Activated CD4-positive, CD25-positive, alpha-beta regulatory T cell treated with anti-CD3 and anti-CD28 coated beads, Interleukin-2, amount 50 U/mL, for 72 hours (primary cell): ENCODE results near the gene TTLL11.

Experiments used
- DNase-seq: peaks from one replicate; pipeline ENCODE4 v3.0.0; 2021

TTLL11 gene

DNA sequence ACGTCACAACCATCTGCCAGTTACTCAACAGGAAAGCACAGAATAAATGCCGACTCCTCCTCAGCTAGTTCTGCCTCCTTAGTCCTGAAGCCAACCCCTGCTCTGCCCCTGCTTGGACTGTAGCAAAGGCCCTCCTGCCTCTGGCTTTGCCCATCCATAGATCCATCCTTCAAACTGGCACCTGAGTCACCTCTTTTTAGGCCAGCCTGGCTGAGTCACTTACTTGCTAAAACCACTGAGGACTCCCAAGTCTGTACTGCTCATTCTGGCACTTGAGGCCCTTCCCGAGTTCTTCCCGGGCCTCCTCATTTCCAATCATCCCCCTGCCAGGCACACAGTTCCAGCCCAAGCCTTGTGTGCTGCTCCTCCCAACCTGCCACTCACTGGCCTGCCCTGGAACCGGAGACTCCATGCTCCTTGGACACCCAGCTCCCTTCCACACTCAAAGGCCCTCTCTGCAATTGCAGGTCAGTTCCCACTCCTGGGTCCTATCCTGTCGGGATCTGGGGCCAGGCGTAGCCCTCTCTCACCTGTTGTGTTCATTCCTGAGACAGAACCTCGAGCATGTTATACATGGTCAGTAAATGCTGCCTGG, 221.6 kb downstream of the TTLL11 start:
- DNase-seq = no peak

DNA sequence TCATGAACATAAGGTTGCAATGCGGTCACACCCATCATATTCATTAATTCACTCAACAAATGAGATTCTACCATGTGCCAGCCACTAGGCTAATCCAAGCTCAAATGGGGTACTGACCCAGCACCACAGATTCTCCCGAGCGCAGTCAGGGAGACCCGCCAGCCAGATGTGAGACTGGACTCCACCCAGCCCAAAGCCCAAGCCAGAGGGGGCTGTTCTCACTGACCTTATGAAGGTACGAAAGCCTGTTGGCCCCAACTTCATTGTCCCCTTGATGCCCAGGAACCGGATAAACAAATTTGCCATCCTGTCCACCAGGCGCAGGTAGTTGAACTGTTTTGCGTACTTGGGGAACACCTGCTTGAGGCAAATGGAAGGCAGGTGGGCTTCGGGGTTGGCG, 222.8 kb downstream of the TTLL11 start:
- no peak for DNase-seq

DNA sequence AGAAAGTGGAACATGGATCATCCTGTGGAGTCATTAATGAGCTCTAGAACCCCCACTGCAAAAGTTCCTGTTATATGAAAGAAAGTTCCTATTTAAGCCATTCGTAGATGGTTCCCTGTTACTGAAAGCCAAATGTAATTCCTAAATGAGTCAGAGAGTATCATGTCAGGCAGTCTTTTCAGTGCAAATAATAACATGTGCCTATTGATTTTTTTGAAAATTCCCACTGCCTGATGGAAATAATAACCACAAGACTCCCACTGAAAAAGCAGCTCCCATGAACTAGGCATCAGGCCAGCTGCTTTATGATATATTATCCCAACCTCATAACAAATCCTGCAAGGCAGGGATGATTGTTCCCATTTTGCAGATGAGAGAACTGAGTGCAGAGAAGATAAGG, 224.5 kb downstream of the TTLL11 start:
- DNase-seq = no peak

DNA sequence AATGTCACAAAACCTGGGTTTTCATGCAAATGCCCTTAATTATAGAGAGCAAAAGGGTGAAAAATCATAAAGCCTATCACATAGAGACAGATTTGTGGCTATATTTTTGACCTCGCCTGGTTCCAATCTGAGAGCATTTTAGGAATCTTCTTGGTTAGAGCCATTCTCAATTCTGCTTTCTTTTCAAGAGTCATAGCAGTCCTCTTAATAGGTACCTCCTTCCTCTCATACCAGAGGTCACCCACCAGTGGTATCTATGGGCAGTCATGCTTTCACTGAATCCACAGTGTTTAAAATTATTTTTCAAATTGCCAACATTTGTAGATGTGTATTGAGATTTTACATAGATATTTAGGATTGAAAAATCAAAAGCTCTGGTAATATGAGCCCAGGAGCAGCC, 226.2 kb downstream of the TTLL11 start:
- DNase-seq = no peak

DNA sequence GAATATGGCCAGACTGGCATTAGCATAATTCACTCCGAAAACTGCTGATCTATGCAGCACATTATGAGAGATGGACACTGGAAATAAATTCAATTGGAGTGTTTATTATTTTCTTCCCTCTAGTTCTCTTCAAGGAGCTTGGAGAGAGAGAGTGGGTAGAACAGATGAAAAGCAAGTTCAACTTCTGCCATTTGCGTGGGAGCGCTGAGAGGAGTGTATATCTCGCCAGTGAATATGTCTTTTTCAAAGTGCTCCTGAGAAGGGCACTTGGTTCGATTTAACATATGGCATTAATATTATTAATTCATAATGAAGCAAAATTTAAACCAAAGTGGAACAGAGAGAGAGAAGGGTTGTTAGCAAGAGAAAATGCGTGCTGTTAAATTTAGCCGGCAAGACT, 227.2 kb downstream of the TTLL11 start:
- no peak for DNase-seq

DNA sequence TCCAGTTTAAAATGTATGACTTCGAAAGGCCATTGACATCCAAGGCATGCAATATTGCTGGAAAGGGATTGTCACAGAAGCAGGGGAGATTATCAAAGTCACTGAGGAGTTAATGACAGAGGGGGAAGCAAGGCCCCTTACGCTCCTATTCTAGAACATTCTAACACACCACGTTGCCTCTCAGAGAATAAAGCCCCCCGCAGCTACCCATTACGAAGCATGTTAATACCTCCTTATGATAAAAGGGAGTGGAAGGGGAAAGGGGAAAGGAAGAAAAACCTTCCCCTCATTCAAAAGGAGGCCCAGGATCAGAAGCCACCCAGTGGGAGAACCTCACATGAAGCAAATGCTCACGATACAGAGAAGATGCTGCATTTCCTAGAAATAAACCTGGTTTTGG, 228.0 kb downstream of the TTLL11 start:
- DNase-seq = no peak

DNA sequence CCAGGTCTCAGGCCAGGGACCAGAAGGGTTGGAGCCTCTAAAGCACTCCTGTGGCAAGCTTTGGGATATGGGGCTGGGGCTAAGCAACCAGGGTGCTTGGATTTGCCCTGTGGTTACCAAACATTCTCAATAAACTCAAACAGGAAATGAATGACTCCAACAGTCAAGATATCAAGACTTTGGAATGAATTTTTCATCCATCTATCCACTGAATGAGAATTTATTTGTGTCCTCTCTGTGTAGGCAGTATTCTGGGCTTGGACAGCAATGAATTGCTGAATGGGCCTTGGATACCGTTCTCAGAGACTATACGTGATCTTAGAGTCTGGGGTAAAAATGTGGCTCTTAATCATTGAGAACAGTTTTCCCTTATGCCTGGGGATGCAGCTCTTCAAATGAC, 229.2 kb downstream of the TTLL11 start:
- no peak for DNase-seq

DNA sequence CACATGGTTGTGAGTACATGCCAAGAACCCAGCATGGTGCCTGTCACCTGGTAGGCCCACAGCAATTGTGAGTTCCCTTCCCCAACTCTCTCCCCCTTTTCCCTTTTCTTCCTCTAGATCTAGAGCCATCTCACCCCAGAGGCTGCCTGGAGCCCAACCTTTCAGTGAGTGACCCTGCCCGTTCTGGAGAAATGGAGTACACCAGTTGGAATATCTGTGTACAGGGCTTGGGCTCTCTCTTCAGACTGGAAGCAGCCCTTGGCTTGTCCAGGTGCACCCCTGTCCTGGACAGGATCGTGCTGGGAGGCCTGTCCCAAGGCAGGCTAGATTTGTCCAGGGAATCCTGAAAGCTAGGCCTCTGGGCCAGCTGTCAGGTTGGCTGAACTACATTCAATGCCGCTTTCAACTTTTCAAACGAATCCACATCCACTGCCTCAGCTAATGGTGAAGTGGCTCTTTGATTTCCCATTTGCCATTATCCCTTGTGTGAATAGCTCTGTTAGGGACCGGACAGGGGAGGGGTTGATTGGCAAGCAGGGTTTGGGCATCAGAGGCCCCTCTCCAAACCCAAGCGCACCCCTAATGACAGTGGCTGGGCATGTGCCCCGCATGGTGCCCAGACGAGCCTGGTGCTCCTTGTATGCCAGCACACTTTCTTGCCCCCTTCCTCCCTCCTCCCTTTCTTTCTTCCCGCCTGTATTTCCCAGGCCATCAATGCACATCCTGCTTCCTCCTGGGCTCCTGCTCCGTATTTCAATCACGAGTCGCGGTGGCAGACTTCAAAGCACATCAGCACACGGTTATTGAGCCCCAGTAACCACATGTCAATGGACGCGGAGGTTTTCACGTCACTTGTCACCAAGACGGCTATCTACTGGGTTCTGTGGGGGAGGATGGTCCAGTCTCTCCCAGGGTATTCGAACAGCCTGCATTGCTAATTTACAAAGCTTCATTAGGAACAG, 230.5 kb downstream of the TTLL11 start:
- no peak for DNase-seq

DNA sequence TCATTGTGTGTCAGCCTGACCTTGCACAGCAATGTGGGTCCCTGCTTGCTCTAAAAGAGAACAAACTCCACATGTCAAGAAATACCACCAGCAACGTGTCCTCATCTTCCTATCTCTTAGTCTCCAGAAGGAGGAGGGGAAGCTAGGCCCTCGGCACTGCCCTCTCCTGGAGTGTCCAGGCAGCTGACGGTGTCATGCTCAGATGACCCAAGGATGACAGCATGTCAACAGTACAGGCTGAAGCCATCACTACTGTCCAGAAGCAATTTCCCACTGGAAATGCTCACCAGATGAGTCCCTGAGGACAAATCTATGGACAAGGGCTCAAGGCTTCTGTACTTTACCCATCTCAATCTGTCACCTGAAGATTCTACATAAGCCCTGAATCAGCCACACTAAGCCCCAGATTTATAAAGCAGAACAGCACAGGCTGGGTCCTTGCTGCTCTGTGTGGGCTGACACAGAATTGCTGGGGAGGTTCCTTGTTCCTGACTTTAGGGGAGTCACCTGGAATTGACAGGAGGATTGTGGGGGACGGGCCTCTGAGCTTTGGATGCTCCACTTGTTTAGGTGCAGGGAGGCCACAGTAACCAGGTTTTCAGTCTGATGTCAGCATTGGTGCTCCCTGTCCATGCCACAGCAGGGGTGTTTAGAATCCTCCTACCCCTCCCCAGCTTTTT, 231.5 kb downstream of the TTLL11 start:
- no peak for DNase-seq

DNA sequence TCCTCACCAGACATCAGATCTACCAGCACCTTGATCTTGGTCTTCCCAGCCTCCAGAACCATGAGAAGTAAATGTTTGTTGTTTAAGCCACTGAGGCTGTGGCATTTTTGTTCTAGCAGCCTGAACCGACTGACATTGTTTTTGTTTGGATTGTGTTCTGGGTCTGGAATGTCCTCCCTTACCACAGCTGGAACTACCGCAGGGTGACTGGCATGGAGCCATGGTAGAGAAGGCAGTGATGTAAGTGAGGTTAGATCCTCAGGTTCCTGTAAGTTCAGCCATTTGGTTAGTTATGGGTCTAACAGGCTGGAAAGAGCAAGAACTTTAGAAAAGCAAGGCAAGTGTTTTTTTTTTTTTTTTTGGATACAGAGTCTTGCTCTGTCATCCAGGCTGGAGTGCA, 232.4 kb downstream of the TTLL11 start:
- no peak for DNase-seq

DNA sequence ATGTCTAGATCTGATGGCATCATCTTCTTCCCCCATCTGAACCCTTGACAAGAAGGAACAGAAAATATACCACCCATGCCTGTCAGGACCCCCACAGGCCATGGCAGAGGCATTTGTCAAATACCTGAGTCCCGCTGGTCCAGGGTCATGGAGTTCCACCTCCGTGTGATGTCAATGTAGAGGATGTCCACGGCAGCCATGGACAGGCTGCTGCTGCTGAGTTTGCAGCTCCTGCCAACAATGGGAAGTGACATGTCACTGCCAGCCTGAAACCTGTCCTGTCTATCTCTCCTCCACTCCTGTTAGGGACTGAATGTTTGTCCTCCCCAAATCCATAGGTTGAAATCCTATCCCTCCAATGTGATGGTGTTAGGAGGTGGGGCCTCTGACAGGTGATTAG, 232.9 kb downstream of the TTLL11 start:
- DNase-seq = no peak

DNA sequence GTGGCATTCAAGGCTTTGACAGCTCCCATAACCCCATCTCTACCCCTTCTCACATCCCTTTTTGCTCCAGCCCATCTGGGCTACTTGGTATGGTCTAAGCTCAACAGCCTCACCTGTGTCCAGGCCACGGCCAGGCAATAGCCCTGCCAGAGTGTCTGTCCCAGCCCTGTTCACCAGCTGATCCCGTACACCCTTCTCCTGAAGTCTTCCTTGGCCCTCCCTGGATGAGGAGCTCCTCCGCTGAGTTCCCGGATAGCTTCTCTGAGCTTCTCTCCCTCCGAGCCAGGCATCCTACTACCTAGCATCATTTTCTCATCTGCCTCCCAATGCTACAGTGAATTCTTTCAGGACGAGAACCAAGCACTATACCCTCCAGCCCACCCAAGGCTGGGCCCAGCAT, 233.5 kb downstream of the TTLL11 start:
- DNase-seq = no peak

DNA sequence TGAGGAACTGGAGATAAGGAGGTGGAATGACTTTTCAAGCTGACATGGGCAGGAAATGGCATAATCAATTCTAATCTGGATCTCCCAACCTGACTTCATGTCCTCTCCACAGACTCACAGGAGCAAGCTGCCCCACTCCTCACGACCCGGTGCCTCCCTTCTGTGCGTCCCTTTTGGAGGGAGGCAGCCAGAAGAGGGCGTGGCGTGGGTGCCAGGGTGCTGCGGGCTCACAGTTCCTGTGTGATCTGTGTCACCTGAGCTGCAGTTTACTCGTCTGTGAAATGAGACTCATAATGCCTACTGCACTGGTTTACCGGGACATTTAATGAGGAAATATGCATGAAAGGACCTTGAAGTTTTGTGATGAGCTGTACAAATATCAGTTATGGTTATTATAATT, 234.3 kb downstream of the TTLL11 start:
- DNase-seq = no peak

DNA sequence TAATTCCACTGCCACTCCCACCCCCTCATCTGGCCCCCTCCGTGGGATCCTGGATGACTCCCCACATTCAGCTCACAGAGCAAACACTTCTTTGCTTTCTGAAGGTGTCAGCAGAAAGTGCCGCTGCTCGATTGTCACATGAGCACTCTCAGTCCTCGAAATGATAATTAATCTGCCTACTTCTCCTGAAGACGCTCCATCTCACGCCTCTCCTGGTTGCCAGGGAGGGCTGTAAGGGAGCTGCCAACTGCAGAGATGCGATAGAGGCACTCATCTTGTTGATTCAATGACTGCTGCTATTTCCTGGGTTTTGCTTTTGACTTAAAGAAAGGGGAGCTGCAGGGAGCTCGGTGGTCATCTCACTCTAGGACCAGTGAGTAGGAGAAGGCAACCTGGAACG, 235.2 kb downstream of the TTLL11 start:
- no peak for DNase-seq

DNA sequence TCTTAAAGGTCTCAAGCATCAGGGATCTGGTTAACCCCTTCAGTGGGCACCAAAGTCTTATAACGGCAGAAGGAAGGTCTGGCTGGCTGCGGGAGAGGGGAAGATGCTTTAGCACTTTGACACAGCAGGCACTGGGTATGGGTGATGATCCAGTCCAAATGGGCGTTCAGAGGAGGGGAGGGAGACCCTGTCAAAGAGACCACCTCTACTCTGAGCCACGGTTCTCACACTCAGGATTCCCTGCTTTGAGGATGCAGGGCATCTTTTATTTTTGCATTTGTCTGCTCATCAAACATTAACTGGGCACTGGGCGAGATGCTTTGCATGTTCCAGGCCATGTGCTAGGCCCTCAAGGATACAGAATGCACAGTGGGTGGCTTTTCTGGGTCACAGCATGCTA, 237.6 kb downstream of the TTLL11 start:
- DNase-seq = no peak

DNA sequence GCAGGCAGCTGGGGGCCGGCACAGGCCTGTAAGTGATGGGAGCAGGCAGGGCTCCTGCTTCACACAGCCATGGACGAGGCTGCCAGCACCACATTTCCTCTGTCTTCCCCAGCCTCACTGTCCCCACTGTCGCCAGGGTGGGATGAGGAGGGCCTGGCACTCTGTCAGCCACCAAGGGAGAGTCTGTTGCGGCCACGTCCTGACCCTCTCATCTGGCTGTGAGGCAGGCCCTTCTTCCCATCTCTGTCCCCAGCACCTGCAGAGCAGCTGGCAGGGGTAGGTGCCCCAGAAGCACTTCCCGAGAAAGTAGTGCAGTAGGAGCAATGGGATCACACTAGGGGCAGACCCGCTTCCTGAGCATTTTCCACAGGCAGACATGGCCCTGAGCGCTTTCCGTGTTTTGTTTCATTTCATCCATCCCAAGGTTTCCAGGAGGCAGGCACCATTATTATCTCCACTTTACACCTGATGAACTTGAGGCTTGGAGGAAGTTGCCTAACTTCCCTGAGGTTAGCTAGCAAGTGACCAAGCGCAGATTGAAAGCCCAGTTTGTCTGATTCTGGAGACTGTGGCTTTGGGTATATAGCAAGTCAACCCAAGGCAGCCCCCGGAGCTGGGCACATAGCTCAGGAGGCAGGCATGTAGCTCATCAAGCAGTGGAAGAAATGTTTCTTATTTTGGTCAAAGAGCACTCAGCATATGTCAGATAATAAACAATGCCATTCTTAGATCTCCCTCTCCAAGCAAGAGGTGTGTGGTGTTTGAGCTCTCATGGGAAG, 239.3 kb downstream of the TTLL11 start:
- no peak for DNase-seq

DNA sequence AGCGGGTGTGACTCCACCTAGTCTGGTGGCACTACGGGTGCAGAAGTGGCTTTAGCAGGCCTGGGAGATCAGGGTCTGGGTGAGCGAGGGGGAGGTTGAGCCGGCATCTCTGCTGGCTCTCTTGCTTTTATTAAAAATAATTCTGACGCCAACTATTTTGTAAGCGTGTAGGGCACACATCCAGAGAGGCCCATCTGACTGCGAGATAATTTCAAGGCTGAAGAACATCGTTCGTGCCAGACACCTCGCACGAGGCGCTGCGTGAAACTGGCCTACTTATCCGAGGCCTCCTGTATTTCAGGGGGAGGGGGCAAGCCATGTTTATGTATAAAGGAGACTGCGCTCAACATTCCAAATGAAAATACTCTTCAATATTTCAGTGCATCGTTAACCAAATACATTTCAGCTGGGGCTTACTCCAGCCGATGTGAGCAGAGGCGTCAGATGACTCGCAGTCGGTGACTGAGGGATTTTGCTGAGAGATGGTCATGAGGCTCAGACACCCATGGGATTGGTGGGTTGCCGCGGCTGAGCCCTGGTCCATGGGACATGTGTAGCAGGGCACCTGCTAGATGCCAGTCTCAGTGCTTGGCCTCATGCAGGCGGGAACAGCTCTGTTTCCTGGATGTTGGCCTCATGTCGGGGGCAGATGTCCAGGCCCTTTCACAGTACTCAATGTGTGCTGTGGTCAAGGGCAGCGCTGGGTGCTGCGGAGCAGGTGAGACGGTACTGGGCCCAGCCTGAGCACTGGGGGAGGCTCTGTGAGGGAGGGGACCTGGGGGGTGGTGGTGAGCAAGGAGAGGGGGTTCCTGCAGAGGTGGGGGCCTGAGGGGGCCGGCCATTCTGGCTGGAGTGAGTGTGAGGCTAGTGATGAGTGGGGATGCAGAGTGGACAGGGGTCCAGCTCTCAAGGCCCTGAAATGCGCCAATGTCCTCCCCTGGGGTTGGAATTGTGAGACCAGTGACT, 240.2 kb downstream of the TTLL11 start:
- no peak for DNase-seq

DNA sequence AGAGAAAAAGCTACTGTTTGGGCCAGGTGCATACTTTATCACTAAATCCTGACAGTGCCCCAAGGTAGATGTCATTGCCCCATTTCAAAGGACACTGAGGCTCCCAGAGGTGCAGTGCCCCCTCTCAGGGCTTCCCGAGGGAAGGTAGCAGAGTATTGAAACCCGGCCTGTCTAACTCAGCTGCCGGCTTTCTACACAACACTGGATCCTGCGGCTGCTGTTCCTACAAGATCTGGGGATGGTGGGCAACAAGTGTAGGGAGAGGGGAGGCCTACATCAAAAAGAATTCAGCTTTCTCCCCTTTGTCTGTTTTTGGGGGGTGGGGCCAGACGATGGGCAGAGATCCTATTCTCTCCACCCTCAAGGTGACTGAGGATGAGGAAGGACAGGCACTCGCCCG, 240.9 kb downstream of the TTLL11 start:
- DNase-seq = no peak

DNA sequence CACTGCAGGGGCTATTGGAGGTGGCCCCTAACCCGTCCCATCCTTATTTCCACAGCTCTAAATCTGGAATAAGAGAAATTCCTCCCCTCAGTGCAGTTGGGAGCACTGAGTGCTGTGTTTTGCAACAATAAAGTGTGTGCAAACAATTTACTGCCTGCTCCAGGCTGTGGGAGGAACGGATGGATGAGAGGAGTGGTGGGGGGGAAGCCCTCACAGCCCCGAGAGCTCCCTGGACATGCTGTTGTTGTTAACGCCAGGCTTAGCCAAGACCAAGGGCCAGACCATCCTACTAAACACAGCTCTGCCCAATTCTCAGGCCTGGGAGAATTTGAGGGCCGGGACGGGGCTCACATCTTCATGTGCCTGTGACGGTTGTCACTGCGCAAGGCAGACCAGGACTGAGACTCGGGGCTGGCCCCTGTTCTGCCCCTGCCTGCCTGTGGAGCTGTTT, 241.4 kb downstream of the TTLL11 start:
- DNase-seq = no peak

DNA sequence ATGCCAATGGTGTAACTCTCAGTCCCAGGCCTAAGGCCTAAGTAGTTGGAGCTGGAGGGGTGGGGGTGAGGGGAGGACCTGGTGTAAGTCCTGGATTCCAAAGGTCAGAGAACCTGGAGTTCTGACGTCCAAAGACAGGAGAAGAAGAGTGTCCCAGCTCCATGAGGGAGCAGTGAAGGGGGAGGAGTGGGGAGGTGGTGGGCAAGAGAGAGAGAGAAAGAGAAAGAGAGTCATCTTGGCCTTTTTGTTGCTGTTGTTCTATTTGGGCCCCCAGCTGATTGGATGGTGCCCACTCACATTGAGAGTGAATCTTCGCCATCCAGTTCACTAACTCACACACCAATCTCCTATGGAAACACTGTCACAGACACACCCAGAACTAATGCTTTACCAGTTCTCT, 242.7 kb downstream of the TTLL11 start:
- no peak for DNase-seq

DNA sequence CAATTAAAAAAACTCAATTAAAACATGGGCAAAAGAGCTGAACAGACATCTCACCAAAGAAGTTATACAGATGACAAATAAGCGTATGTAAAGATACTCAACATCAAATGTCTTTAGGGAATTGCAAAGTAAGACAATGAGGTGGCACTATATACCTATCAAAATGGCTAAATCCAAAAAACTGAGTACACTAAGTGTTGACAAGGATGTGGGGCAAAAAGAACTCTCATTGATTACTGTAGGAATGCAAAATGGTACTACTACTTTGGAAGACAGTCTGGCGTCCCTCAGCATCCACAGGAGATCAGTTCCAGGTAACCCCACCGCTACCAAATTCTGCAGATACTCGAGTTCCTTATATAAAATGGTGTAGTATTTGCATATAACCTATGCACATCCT, 243.6 kb downstream of the TTLL11 start:
- no peak for DNase-seq

DNA sequence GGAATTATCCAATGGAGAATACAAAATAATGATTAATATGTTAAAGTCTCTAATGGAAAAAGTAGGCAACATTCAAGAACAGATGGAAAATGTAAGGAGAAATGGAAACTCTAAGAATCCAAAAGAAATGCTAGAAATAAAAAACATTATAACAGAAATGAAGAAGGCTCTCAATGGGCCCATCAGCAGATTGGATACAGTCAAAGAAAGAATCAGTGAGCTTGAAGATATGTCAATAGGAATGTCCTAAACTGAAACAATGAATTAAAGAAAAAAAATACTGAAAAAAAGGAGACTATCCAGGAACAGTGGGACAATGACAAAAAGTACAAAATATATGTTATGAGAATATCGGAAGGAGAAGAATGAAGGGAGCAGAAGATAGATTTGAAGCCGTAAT, 248.5 kb downstream of the TTLL11 start:
- no peak for DNase-seq
